OCI-LY1 (cell line): Measurements from ENCODE around the gene B3GALT5.

Experiments
- H2AFZ ChIP-seq: fragments of 200-600 bp; sonication (generic), shearing (Covaris generic); 2 replicates; pipeline ENCODE4 v1.6.0; 2014; ENCODE audit warnings: antibody characterized with exemption, mild to moderate bottlenecking, low read length
- H3F3A ChIP-seq: fragments of 200-600 bp; sonication (generic), shearing (Covaris generic); 2 replicates; pipeline ENCODE4 v1.6.0; 2014; ENCODE audit warnings: mild to moderate bottlenecking, antibody characterized with exemption, low read length, moderate library complexity; ENCODE audit not compliant: insufficient read depth
- H3K27ac ChIP-seq: fragments of 200-600 bp; sonication (generic); 2 replicates; pipeline ENCODE4 v1.5.1; 2014; ENCODE audit warnings: low read length, mixed run types, mild to moderate bottlenecking, low read depth; ENCODE audit not compliant: poor library complexity, severe bottlenecking
- H3K27me3 ChIP-seq: fragments of 200-600 bp; sonication (generic); 2 replicates; pipeline ENCODE4 v1.6.0; 2014; ENCODE audit warnings: antibody characterized with exemption, mild to moderate bottlenecking, low read length, moderate library complexity; ENCODE audit not compliant: insufficient read depth
- H3K36me3 ChIP-seq: fragments of 200-600 bp; sonication (generic); 2 replicates; pipeline ENCODE4 v1.6.1; 2014; ENCODE audit warnings: mild to moderate bottlenecking, antibody characterized with exemption, low read length, moderate library complexity, mixed read lengths; ENCODE audit not compliant: insufficient read depth
- H3K4me1 ChIP-seq: fragments of 200-600 bp; sonication (generic); 2 replicates; pipeline ENCODE4 v1.5.1; 2014; ENCODE audit warnings: mild to moderate bottlenecking, low read length, moderate library complexity; ENCODE audit not compliant: insufficient read depth, severe bottlenecking
- H3K4me2 ChIP-seq: fragments of 200-600 bp; sonication (generic), shearing (Covaris generic); 2 replicates; pipeline ENCODE4 v1.6.1; 2014; ENCODE audit warnings: low read length
- H3K4me3 ChIP-seq: fragments of 200-600 bp; sonication (generic); 2 replicates; pipeline ENCODE4 v1.5.1; 2014; ENCODE audit warnings: low read length, low read depth, mild to moderate bottlenecking, mixed read lengths; ENCODE audit not compliant: poor library complexity, severe bottlenecking
- H3K79me2 ChIP-seq: fragments of 200-600 bp; shearing (Covaris generic); 2 replicates; pipeline ENCODE4 v1.6.1; 2016; ENCODE audit warnings: mixed run types, low read length, mixed read lengths; ENCODE audit not compliant: insufficient read depth
- H3K9ac ChIP-seq: fragments of 200-600 bp; sonication (generic), shearing (Covaris generic); 2 replicates; pipeline ENCODE4 v1.6.1; 2014; ENCODE audit warnings: mild to moderate bottlenecking, low read length, mixed read lengths
- H3K9me2 ChIP-seq: fragments of 200-600 bp; sonication (generic), shearing (Covaris generic); 2 replicates; pipeline ENCODE4 v1.6.1; 2014; ENCODE audit warnings: low read depth, mild to moderate bottlenecking, low read length, mixed read lengths
- H3K9me3 ChIP-seq: fragments of 200-600 bp; shearing (Covaris generic); 2 replicates; pipeline ENCODE4 v1.6.1; 2014; ENCODE audit warnings: low read length, mixed read lengths
- H4K20me1 ChIP-seq: fragments of 200-600 bp; sonication (generic), shearing (Covaris generic); 2 replicates; pipeline ENCODE4 v1.6.0; 2016; ENCODE audit warnings: mild to moderate bottlenecking, low read length; ENCODE audit not compliant: insufficient read depth
- EZH2 ChIP-seq: fragments of 200-600 bp; sonication (generic), shearing (Covaris generic); IDR thresholded peaks from 2 replicates; pipeline ENCODE4 v1.8.0; 2017; ENCODE audit warnings: borderline replicate concordance, mixed run types, mild to moderate bottlenecking, antibody characterized with exemption, low read length, moderate library complexity, mixed read lengths
- TF ChIP-seq, protein P1 (sequence below): fragments of 200-600 bp; sonication (generic), shearing (Covaris generic); IDR thresholded peaks from 2 replicates; pipeline ENCODE4 v1.5.1; 2017; ENCODE audit warnings: mild to moderate bottlenecking, antibody characterized with exemption, low read length, moderate library complexity, mixed read lengths

B3GALT5 gene

DNA sequence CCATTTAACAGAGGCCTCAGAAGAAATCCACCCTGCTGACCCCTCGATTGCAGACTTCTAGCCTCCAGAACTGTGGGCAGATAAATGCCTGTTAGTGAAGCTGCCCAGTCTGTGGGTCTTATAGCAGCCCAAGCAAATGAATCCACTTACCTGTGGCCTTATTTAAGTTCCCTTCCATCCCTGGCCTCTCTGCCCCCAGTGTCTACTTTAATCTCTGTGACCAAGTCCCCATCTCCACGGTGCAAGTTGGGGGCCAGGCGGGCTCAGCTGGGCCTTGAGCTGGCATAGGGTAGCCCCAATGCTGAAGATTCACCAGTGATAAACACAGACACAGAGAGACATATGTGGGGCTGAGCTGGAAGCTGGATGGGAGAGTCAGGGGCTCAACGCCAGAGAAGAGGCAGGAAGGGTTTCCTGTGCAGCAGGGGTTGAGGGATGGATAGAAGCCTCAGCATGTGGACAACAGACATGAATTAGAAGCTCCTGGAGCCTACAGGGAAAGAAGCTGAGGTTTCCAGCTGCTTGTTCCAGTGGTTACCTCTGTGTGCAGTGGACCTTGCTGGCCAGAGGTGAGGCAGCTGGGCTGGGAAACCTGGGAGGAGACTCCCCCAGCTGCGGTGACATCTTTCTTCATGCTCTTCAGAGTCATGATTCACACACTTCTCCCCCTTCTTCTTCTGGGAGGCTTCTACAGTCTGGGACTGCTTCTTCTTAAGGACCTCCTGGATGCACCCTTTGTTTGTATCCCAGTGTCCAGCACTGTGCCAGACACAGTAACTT, 13.4 kb upstream of the B3GALT5 start:
- no peaks in the 10 kb centered on the region for H3K4me1 ChIP-seq
- no peak for TF ChIP-seq EZH2
- TF ChIP-seq, protein P1, sequence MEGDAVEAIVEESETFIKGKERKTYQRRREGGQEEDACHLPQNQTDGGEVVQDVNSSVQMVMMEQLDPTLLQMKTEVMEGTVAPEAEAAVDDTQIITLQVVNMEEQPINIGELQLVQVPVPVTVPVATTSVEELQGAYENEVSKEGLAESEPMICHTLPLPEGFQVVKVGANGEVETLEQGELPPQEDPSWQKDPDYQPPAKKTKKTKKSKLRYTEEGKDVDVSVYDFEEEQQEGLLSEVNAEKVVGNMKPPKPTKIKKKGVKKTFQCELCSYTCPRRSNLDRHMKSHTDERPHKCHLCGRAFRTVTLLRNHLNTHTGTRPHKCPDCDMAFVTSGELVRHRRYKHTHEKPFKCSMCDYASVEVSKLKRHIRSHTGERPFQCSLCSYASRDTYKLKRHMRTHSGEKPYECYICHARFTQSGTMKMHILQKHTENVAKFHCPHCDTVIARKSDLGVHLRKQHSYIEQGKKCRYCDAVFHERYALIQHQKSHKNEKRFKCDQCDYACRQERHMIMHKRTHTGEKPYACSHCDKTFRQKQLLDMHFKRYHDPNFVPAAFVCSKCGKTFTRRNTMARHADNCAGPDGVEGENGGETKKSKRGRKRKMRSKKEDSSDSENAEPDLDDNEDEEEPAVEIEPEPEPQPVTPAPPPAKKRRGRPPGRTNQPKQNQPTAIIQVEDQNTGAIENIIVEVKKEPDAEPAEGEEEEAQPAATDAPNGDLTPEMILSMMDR: no peak
- H3K27me3 ChIP-seq: no peaks in the 10 kb centered on the region
- H3K27ac ChIP-seq: no peak overlapping the region
- no peaks in the 10 kb centered on the region for H3K9me3 ChIP-seq
- no peaks in the 10 kb centered on the region for H3K9me2 ChIP-seq
- H4K20me1 ChIP-seq: no peaks in the 10 kb centered on the region
- no peak overlapping the region for H3K9ac ChIP-seq
- H3K36me3 ChIP-seq: no peaks in the 10 kb centered on the region
- no peak overlapping the region for H2AFZ ChIP-seq
- no peak overlapping the region for H3K4me2 ChIP-seq
- H3F3A ChIP-seq: no peaks in the 10 kb centered on the region
- H3K79me2 ChIP-seq: no peaks in the 10 kb centered on the region
- no peak overlapping the region for H3K4me3 ChIP-seq

DNA sequence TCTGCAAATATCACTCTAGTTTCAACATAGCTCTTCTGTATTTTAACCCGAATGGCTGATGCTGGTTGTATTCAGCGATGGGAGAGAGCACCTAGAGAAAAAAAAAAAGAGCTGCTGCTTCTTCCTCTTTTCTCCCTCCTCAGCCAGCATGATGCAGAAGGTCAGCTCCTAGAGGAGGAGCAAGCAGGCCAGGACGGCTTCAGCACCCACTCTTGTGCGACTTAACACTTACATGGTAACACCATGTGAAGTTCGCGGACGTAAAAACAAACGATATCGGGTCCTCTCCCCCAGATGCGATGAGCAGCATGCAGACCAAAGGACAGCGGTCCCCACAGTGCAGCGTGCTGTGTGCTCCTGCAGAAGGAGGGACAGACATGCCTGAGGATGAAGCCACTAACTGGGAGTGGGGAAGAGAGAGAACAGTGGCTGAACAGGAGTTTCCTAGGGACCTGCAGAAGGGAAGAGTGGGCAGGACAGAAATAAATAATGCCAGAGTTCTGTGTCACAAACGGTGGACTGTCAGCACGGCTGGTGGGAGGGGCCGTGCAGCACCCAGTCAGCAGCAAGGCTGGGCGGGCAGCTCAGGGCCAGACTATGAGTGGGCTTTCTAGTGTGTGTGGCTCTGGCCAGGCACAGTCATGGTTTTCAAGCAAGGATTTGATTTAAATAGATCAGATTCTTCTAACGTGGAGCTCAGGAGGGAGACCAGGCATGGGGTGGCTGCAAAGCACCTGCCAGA, 11.4 kb upstream of the B3GALT5 start:
- H3K27ac ChIP-seq: no peak overlapping the region
- H3K4me3 ChIP-seq: no peak overlapping the region
- H3K4me2 ChIP-seq: no peak overlapping the region
- no peaks in the 10 kb centered on the region for H3K9me2 ChIP-seq
- no peaks in the 10 kb centered on the region for H3F3A ChIP-seq
- no peak overlapping the region for H3K9ac ChIP-seq
- no peaks in the 10 kb centered on the region for H3K27me3 ChIP-seq
- H3K36me3 ChIP-seq: no peaks in the 10 kb centered on the region
- no peaks in the 10 kb centered on the region for H3K79me2 ChIP-seq
- no peaks in the 10 kb centered on the region for H3K9me3 ChIP-seq
- TF ChIP-seq EZH2: no peak
- TF ChIP-seq, protein P1: no peak
- no peaks in the 10 kb centered on the region for H3K4me1 ChIP-seq
- no peak overlapping the region for H2AFZ ChIP-seq
- H4K20me1 ChIP-seq: no peaks in the 10 kb centered on the region

DNA sequence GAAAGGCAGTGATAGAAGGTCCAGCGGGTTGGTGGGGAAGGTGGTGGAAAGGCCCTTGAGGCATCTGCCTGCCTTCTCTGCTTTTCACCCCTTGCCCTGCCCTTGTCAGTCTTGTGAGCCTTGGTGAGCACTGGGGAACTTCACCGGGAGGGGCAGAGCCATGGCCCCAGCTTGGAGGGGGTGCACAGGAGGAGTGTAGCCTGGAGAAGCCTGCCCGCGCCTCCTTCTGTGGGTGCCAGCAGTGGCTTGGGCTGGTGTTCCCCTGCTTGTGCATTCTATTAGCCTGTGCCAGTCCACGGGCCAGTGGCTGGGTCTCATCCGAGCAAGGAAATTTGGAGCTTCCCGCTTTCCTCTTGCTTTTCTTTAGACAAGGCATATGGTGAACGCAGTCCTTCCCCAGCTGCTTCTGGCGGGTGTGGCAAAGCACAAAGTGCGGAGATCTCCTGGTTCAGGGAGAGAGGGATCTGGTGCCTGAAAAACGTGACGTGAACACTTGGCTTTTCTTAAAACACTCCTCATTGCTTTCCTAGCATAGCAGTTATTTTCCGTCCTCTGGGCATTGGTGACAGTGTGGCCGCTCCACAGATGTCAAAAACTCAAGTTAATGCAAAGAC, 10.6 kb upstream of the B3GALT5 start:
- TF ChIP-seq, protein P1: no peak
- no peak for TF ChIP-seq EZH2
- no peak overlapping the region for H3K4me3 ChIP-seq
- H3K9me3 ChIP-seq: no peaks in the 10 kb centered on the region
- no peak overlapping the region for H3K27ac ChIP-seq
- no peak overlapping the region for H3K4me2 ChIP-seq
- no peaks in the 10 kb centered on the region for H4K20me1 ChIP-seq
- H3K4me1 ChIP-seq: no peaks in the 10 kb centered on the region
- H3K9ac ChIP-seq: no peak overlapping the region
- H2AFZ ChIP-seq: no peak overlapping the region
- no peaks in the 10 kb centered on the region for H3K27me3 ChIP-seq
- H3K36me3 ChIP-seq: no peaks in the 10 kb centered on the region
- no peaks in the 10 kb centered on the region for H3K79me2 ChIP-seq
- no peaks in the 10 kb centered on the region for H3K9me2 ChIP-seq
- H3F3A ChIP-seq: no peaks in the 10 kb centered on the region
